ENCODE data around the gene HTATIP2.

- TF ChIP-seq, protein P1, sequence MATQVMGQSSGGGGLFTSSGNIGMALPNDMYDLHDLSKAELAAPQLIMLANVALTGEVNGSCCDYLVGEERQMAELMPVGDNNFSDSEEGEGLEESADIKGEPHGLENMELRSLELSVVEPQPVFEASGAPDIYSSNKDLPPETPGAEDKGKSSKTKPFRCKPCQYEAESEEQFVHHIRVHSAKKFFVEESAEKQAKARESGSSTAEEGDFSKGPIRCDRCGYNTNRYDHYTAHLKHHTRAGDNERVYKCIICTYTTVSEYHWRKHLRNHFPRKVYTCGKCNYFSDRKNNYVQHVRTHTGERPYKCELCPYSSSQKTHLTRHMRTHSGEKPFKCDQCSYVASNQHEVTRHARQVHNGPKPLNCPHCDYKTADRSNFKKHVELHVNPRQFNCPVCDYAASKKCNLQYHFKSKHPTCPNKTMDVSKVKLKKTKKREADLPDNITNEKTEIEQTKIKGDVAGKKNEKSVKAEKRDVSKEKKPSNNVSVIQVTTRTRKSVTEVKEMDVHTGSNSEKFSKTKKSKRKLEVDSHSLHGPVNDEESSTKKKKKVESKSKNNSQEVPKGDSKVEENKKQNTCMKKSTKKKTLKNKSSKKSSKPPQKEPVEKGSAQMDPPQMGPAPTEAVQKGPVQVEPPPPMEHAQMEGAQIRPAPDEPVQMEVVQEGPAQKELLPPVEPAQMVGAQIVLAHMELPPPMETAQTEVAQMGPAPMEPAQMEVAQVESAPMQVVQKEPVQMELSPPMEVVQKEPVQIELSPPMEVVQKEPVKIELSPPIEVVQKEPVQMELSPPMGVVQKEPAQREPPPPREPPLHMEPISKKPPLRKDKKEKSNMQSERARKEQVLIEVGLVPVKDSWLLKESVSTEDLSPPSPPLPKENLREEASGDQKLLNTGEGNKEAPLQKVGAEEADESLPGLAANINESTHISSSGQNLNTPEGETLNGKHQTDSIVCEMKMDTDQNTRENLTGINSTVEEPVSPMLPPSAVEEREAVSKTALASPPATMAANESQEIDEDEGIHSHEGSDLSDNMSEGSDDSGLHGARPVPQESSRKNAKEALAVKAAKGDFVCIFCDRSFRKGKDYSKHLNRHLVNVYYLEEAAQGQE (IDR thresholded peaks at IDR 0.05), result no peak
- TF ChIP-seq YY1 (IDR thresholded peaks at IDR 0.05), result no peak
- TF ChIP-seq, protein P2, sequence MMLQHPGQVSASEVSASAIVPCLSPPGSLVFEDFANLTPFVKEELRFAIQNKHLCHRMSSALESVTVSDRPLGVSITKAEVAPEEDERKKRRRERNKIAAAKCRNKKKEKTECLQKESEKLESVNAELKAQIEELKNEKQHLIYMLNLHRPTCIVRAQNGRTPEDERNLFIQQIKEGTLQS (IDR thresholded peaks at IDR 0.05), result no peak
These were observed 9.6 kb downstream of the HTATIP2 start for GRCh38 chr11:20373147-20373546.
